LNCaP clone FGC (cell line): Measurements from ENCODE around the gene BCL2L11.

ENCODE experiments used
- DNase-seq: peaks from one replicate; pipeline ENCODE4 v3.0.0-alpha.2; 2011; ENCODE audit warnings: low read depth
- H3K4me3 ChIP-seq: 2 replicates; pipeline ENCODE4 v1.5.1; 2011; ENCODE audit warnings: mild to moderate bottlenecking, low read depth, low read length, control low read depth
- CTCF ChIP-seq: IDR thresholded peaks from 2 replicates; pipeline ENCODE4 v1.5.1; 2012; ENCODE audit warnings: mild to moderate bottlenecking; ENCODE audit not compliant: control insufficient read depth, insufficient read depth; ENCODE audit errors: extremely low read depth

BCL2L11 gene

GRCh38 chr2:111184725-111185310, 64.1 kb downstream of the BCL2L11 start:
- DNase-seq = peak; percentile 7
- no peak for TF ChIP-seq CTCF
- no peak overlapping the region for H3K4me3 ChIP-seq

DNA sequence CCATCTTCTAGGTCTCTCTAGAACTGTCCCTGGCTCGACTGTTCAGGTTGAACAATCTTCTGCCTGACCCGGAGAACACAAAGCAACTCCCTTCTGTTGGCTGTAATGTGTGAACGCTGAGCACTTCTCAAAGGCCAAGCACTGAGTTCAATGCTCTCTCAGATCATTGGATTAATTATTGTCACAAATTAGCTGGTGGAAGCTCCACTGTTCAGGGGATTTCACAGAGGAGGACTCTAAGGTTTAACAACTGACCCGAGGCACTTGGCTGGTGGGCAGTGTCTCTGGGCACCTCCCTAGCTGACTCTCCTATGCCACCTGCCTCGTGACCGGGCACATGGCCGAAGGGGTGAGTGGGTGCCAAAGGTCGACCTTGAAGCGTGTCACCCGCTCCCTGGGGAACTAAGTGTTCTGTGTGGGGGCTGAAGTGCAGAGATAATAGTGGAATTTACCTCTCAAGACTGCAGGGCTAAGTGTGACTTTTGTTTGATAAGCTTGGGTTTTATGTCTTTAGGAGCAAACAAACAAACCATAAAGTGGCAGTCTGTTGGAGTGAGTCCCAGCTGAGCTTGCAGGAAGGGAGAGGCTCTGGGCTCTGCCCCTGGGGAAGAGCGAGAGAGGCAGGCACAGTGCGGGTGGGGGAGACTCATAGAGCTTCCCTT, 64.8 kb downstream of the BCL2L11 start:
- DNase-seq = peak; percentile 79
- no peak for TF ChIP-seq CTCF
- no peak overlapping the region for H3K4me3 ChIP-seq

DNA sequence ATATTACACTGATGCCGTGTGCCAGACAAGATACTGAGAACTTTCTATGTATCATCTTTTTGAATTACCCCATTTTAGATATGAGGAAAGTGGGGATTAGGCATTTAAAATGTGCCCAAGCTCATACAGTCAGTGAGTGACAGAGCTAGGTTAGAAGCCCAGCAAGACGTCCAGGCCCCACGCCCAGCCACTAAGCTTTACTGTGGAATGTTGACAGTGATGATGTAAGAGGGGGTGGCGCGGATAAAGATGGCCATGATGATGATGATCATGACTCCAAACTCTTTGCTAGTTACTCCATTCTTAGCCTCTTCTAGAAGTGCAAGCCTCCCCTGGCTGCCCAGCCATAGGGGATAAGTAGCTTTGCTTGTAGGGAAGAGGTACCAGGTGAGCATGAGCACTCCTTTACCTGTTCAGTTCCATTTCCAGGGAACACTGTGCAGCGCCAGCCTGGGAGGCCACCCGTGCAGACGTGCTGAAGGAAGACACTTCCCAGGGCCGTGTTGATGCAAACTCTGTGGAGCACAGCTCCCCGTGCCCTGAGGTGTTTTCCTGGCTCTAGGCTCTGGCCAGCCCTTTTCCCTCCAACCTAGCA, 65.5 kb downstream of the BCL2L11 start:
- TF ChIP-seq CTCF = no peak
- no peak overlapping the region for H3K4me3 ChIP-seq
- no peak for DNase-seq

DNA sequence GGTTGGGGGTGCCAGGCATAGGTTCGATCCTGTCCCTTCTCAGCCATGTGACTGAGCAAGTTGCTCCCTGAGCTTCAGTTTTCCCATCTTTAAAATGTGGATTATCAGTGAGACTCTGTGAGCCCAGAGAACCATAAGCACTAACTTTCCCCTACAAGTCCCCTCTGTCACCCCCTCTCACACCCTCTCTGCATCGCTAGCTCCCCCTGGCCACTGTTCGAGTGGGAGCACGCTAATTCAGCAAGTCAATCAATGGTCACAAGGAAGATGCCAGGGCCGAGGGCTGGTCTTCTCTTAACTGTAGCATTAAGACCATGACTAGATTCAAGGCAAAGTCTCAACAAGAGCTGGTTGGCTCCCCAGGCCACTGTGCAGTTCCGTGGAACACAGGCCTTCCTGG, 66.2 kb downstream of the BCL2L11 start:
- no peak for DNase-seq
- TF ChIP-seq CTCF = no peak
- H3K4me3 ChIP-seq = no peak overlapping the region

- no peak for DNase-seq
- no peak for TF ChIP-seq CTCF
- no peak overlapping the region for H3K4me3 ChIP-seq
These were observed 68.0 kb downstream of the BCL2L11 start for GRCh38 chr2:111188681-111189080.

- no peak overlapping the region for H3K4me3 ChIP-seq
- no peak for DNase-seq
- no peak for TF ChIP-seq CTCF
These were observed 68.4 kb downstream of the BCL2L11 start for GRCh38 chr2:111189106-111189505.
